Tibial nerve (tissue), 4 donors: ENCODE measurements around the gene PTPRA. TPM values are rescaled to one million over a fixed set of nuclear protein-coding genes. Genes with fewer than 3 reads are reported as not detected.

Source experiments
- DNase-seq, 2 donors: peaks; one replicate each; pipeline ENCODE4 v3.0.0-alpha.2; 2019; ENCODE audit warnings: low spot score in 2 of 2
- H3K27ac ChIP-seq, 4 donors: fragments of 200-600 bp; sonication (generic) in 3 of 4; one replicate each; pipeline ENCODE4 v1.5.1; 2017 to 2019; ENCODE audit warnings: mild to moderate bottlenecking in 1 of 4
- H3K27me3 ChIP-seq, 2 donors: fragments of 200-600 bp; sonication (generic) in 1 of 2; one replicate each; pipeline versions ENCODE4 v1.5.1 to v1.6.0; 2017 to 2019
- H3K36me3 ChIP-seq, 3 donors: fragments of 200-600 bp; sonication (generic); one replicate each; pipeline ENCODE4 v1.5.1; 2018 to 2019
- H3K4me1 ChIP-seq, 4 donors: fragments of 200-600 bp; sonication (generic) in 3 of 4; one replicate each; pipeline ENCODE4 v1.5.1; 2017 to 2019
- H3K4me3 ChIP-seq, 4 donors: fragments of 200-600 bp; sonication (generic) in 3 of 4; one replicate each; pipeline ENCODE4 v1.5.1; 2017 to 2019; ENCODE audit warnings: mild to moderate bottlenecking in 1 of 4, moderate library complexity in 1 of 4
- H3K9me3 ChIP-seq, 4 donors: fragments of 200-600 bp; sonication (generic) in 3 of 4; one replicate each; pipeline ENCODE4 v1.5.1; 2017 to 2019
- CTCF ChIP-seq, 5 experiments: fragments of 200-600 bp in 3 of 5; fragments of 450-650 bp in 2 of 5; sonication (generic) in 3 of 5; IDR thresholded peaks; one replicate each; pipeline ENCODE4 v1.5.1; 2016 to 2019; ENCODE audit warnings: antibody characterized with exemption in 5 of 5, mild to moderate bottlenecking in 3 of 5, moderate library complexity in 2 of 5
- EP300 ChIP-seq, 2 donors: sonication (generic); formaldehyde crosslinking; IDR thresholded peaks; one replicate each; pipeline ENCODE4 v1.6.1; 2017; ENCODE audit warnings: antibody characterized with exemption in 2 of 2, mild to moderate bottlenecking in 1 of 2
- POLR2A ChIP-seq, 2 donors: fragments of 450-650 bp; IDR thresholded peaks; one replicate each; pipeline ENCODE4 v1.6.1; 2017; ENCODE audit warnings: antibody characterized with exemption in 2 of 2, mild to moderate bottlenecking in 2 of 2, moderate library complexity in 2 of 2
- WGBS, 2 donors: methylation state at CpG; one replicate each; pipeline ENCODE4 v1.1.5; 2018; 5-methylcytosine and 5-hydroxymethylcytosine counted together
- total RNA-seq, 4 donors: library from RNA; depleted of rRNA; stranded (reverse); fragments of >200 nt; gene quantifications; one replicate each; pipeline ENCODE4 v1.1.0, GENCODE V29; 2016

PTPRA gene
- total RNA-seq, 4 donors from 2014 or later = 46.3 to 119 (median 67.4) TPM

- 92 to 95% methylated on average over 4 of the region's 4 CpGs for WGBS, 2 donors
- Histone ChIP-seq H3K27ac (no peak overlapping the region), H3K4me1 (peaks cover 0 to 22% (median 2%) of the 10 kb centered on the region in 4 donors), H3K36me3 (no peaks in the 10 kb centered on the region), H3K9me3 (no peaks in the 10 kb centered on the region), H3K4me3 (no peak overlapping the region), H3K27me3 (no peaks in the 10 kb centered on the region)
- TF ChIP-seq CTCF (IDR thresholded peaks at IDR 0.05) (no peak), POLR2A (IDR thresholded peaks at IDR 0.05) (no peak), EP300 (IDR thresholded peaks at IDR 0.05) (no peak)
- DNase-seq = no peak
These were observed 15.1 kb downstream of the PTPRA start for GRCh38 chr20:2888224-2888955.

GRCh38 chr20:2889209-2889608 lies 15.9 kb downstream of the PTPRA start:
- H3K4me1 ChIP-seq = peaks cover 0 to 15% (median 0%) of the 10 kb centered on the region in 4 donors
- no peaks in the 10 kb centered on the region for H3K27me3 ChIP-seq
- 91 to 100% methylated on average over 1 of the region's 1 CpG for WGBS, 2 donors
- no peaks in the 10 kb centered on the region for H3K36me3 ChIP-seq
- DNase-seq = no peak
- TF ChIP-seq POLR2A (IDR thresholded peaks at IDR 0.05) (no peak), CTCF (IDR thresholded peaks at IDR 0.05) (no peak), EP300 (IDR thresholded peaks at IDR 0.05) (no peak)
- no peak overlapping the region for H3K4me3 ChIP-seq
- no peaks in the 10 kb centered on the region for H3K9me3 ChIP-seq
- H3K27ac ChIP-seq = no peak overlapping the region

- TF ChIP-seq EP300 (IDR thresholded peaks at IDR 0.05) (no peak), CTCF (IDR thresholded peaks at IDR 0.05) (no peak), POLR2A (IDR thresholded peaks at IDR 0.05) (no peak)
- Histone ChIP-seq H3K9me3 (no peaks in the 10 kb centered on the region), H3K27me3 (no peaks in the 10 kb centered on the region), H3K27ac (no peak overlapping the region), H3K36me3 (no peaks in the 10 kb centered on the region), H3K4me1 (peaks cover 0 to 13% (median 0%) of the 10 kb centered on the region in 4 donors), H3K4me3 (no peak overlapping the region)
- DNase-seq = no peak
- 81 to 91% methylated on average over 3 of the region's 3 CpGs for WGBS, 2 donors
These were observed 16.5 kb downstream of the PTPRA start for GRCh38 chr20:2889797-2890196.

GRCh38 chr20:2890742-2891141 lies 17.5 kb downstream of the PTPRA start:
- Histone ChIP-seq H3K9me3 (peaks cover 0 to 7% (median 2%) of the 10 kb centered on the region in 4 donors), H3K27ac (no peak overlapping the region), H3K36me3 (peaks cover 0 to 6% (median 0%) of the 10 kb centered on the region in 3 donors), H3K4me3 (no peak overlapping the region), H3K27me3 (no peaks in the 10 kb centered on the region), H3K4me1 (peaks cover 0 to 10% (median 0%) of the 10 kb centered on the region in 4 donors)
- TF ChIP-seq CTCF (IDR thresholded peaks at IDR 0.05) (no peak), EP300 (IDR thresholded peaks at IDR 0.05) (no peak), POLR2A (IDR thresholded peaks at IDR 0.05) (no peak)
- WGBS, 2 donors = 63 to 66% methylated on average over 2 of the region's 2 CpGs
- no peak for DNase-seq

GRCh38 chr20:2891343-2891742 lies 18.1 kb downstream of the PTPRA start:
- peaks cover 0 to 6% (median 0%) of the 10 kb centered on the region in 3 donors for H3K36me3 ChIP-seq
- TF ChIP-seq EP300 (IDR thresholded peaks at IDR 0.05) (no peak), CTCF (IDR thresholded peaks at IDR 0.05) (no peak), POLR2A (IDR thresholded peaks at IDR 0.05) (no peak)
- WGBS, 2 donors = 80 to 92% methylated on average over 2 of the region's 2 CpGs
- no peak for DNase-seq
- H3K4me1 ChIP-seq = peaks cover 0 to 8% (median 0%) of the 10 kb centered on the region in 4 donors
- no peak overlapping the region for H3K4me3 ChIP-seq
- H3K27me3 ChIP-seq = no peaks in the 10 kb centered on the region
- H3K27ac ChIP-seq = no peak overlapping the region
- peaks cover 0 to 7% (median 2%) of the 10 kb centered on the region in 4 donors for H3K9me3 ChIP-seq
